ENCODE data around the gene NALCN.

GRCh38 chr13:101082441-101082840 lies 333.9 kb downstream of the NALCN start:
- TF ChIP-seq CTCF (IDR thresholded peaks at IDR 0.05), result no peak
- no peak for TF ChIP-seq POLR2A (IDR thresholded peaks at IDR 0.05)

Data from esophagus squamous epithelium (tissue), 4 donors.